T-helper 22 cell (primary cell): ENCODE data around the gene MYH11.
"Not testable (repeated sequence)": the region's sequence is repeated elsewhere in the genome, so short reads cannot be mapped to it uniquely, and the experiment has no call there.

Source experiments
- DNase-seq: peaks from one replicate; pipeline ENCODE4 v3.0.0-alpha.2; 2020; ENCODE audit warnings: low read depth

MYH11 gene

DNA sequence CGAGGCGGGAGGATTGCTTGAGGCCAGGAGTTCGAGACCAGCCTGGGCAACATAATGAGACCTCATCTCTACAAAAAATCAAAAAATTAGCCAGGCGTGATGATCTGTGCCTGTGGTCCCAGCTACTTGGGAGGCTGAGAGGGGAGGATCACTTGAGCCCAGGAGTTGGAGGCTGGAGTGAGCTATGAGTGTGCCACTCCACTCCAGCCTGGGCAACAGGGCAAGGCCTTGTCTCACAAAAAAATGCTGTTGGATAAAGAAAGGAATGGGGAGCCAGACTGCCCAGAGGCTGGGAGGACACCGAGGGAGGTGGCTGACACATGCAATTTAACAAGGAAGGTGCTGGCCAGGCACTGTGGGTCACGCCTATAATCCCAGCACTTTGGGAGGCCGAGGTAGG, 47.5 kb downstream of the MYH11 start:
- DNase-seq = not testable (repeated sequence)

DNA sequence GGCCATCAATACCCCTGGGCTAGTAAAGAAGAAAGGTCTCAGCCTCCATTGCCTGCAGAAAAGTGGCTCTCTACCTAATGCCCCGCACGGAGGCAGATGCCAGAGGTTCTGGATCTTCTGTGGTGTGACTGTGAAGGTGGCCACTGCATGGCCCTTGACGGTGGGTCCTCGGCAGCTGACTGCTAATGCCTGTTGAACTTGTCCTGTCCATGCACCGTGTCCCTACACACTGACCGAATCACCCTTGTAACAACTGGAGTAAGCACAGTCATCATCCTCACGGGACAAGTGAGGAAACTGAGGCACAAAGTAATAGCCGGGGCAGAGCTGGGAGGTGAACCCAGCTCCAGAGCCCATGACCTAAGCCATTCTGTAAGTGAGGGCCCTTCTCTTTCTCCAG, 48.8 kb downstream of the MYH11 start:
- DNase-seq = no peak

DNA sequence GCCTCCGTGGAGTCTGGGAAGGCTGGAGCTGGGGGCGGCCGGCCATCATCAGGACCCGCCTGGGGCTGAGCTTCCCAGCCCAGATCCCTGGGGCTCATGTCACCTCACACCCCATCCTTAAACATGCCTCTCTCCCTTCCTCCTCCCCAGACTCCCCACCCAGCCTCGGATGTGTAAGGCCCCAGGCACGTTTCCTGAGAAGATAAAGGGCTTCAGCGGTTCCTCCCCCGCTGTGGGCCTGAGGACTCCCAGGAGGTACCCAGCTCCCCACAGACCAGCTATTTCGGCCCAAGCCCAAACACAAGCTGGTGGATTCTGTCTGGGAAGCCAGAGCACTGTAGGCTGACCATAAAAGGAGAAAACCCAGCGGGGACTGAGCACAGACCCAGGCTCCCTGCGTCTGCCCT, 49.2 kb downstream of the MYH11 start:
- no peak for DNase-seq

DNA sequence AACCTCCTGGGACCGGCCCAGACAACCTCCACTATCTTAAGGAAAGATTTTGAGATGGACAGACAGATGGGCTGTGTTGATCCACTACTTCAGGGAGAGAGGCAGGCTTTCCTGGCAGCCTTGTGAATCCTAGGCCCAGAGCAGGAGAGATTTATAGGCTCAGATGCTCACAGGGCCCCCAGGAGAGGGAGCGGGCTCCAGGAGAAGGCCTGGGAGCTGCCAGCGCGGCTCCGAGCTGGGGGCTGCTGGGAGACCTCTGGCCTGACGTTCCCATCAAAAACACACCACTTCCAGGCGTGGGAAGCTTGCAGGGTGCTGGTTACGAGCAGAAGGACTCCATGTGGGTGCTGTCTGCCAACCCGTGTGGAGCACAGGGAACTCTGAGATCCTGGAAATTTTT, 53.2 kb downstream of the MYH11 start:
- DNase-seq = no peak

DNA sequence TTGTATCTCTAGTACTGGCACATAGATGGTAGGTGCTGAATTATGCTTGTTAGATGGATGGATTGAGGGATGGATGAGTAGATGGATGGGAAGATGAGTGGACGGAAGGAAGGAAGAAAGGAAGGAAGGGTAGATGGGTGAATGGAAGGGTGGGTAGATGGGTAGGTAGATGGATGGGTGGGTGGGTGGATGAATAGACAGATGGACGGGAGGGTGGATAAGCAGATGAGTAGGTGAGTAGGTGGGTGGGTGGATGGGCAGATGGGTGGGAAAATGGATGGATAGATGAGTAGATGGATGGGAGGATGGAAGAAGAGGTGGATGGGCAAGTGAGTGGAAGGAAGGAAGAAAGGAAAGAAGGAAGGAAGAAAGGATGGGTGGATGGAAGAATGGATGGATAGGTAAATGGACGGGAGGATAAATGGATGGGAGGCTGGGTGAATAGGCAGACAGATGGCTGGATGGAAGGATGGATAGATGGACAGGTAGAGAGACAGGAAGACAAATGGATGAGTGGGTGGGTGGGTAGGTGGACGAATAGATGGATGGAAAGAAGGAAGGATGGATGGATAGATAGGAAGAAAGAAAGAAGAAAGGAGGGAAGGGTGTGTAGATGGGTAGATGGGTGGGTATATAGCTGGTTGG, 56.9 kb downstream of the MYH11 start:
- DNase-seq = no peak

DNA sequence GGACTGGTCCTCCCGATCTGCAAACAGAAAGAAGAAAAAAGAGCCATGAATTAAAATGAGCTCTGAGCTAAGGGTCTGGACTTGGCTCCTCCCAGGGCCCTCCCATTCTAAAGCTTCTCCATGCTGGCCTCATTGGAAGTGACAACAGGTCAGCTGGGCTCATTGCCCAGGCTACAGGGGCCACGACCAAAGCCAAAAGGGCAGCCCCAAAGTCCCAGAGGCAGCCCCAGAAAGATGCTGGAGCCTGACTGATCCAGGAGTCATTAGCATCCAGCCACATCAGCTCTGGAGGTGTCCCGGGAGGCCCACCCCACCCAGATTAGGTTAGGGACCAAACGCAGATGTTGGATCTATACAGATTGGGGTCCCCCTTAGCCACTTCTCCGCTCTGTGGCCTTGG, 58.2 kb downstream of the MYH11 start:
- no peak for DNase-seq

DNA sequence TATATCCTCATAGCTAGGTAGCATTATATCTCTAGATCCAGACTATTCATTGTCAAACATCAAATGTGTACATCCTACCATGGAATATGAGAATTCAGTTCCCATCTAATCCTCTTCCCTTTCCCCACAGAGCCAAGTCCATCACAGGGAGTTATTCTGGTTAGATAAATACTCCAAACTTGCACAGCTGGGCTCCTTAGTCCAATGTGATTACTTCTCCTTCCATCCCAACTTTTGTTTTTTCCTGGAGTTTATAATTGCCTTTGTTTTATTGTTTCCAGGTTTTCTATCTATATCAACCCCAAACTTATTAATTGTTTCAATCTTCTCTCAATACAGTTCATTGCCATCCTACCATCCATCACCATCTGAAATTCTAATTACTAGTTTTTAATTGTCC, 59.9 kb downstream of the MYH11 start:
- no peak for DNase-seq

DNA sequence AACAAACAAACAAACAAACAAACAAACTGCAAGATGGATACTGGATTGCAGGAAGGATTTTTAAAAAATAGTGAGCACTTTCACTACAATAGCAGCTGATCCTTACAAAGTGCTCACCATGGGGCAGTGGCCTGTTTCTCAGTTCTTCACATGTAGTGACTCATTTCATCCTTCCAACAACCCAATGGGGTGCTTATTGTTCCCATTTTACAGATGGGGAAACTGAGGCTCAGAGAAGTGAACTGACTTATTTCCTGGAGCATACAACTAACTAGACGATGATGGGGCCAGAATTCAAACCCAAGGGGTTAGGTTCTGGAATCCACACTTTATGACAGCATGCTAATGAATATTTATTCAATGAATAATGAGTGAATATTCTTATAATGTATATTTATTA, 61.2 kb downstream of the MYH11 start:
- no peak for DNase-seq

DNA sequence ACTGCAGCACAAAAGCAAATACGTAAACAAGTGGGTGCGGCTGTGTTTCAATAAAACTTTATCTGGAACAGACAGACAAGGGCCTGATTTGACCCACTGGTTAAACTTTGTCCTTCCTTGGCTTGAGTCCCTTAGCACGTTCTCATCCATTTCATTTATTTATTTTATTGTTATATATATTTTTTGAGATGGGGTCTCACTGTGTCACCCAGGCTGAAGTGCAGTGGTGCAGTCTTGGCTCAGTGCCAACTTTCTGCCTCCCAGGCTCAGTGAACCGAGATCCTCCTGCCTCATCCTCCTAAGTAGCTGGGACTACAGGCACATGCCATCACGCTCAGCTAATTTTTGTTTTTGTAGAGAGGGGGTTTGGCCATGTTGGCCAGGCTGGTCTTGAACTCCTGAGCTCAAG, 64.3 kb downstream of the MYH11 start:
- no peak for DNase-seq

DNA sequence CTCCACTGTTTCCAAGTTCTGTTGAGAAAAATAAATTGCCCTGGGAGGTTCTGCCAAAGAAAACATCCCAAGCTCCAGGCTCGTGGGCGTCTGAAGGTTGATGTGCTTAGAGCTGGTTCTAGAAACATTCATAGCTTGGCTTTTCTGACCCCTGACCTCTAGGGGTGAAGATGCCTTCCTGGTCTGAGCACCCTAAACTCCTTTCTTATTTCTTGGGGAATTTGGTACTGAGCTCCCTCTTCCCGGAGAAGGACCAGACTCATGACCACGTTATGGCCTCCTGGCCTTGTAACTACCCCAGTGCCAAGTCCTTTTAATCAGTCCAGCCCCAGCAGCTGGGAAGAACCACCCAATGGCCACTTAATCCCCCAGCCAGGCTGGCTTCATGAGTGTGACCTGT, 66.4 kb downstream of the MYH11 start:
- DNase-seq = no peak

DNA sequence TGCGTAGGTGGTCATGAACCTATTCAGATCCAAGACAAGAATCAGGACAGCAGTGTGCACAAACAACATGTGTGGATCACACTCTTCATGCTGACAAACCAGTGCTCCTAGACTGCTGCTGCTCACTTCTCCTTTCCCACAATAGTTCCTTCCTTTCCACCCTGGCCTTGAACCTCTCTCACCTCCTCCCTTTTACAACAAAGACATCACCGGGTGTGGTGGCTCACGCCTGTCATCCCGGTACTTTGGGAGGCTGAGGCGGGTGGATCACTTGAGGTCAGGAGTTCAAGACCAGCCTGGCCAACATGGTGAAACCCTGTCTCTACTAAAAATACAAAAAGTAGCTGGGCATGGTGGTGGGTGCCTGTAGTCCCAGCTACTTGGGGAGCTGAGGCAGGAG, 67.0 kb downstream of the MYH11 start:
- DNase-seq = not testable (repeated sequence)

DNA sequence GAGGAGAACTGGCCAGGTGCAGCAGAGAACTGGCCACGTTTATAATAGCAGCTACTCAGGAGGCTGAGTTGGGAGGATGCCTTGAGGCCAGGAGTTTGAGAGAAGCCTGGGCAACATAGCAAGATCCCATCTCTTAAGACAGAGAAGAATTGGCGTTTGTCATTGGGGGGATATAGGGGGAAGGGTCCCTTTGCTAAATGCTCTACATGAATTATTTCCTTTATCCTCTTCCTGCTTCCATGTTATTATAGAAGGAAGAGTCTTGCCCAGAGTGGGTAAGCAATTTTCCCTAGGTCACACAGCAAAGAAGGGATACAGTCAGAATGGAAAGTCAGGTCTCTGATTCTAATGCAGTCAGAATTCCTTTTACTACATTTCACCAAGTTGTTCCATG, 68.0 kb downstream of the MYH11 start:
- no peak for DNase-seq

DNA sequence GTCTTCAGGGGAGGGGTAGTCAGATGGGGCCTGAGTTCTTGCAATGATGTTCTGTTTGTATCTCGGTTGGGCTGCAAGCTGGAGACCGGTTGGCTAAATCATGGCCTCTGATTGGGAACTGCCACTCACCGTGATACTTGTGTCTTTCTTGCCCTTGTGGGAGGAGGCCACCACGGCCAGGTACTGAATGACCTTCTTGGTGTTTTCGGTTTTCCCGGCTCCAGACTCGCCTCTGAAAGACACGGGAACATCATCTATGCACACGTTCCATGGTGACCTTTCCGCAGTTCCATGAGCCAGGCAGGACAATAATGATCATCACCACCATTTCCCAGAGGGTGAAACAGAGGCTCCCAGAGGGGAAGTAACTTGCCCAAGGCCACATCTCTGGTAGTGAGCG, 70.3 kb downstream of the MYH11 start:
- DNase-seq = no peak

DNA sequence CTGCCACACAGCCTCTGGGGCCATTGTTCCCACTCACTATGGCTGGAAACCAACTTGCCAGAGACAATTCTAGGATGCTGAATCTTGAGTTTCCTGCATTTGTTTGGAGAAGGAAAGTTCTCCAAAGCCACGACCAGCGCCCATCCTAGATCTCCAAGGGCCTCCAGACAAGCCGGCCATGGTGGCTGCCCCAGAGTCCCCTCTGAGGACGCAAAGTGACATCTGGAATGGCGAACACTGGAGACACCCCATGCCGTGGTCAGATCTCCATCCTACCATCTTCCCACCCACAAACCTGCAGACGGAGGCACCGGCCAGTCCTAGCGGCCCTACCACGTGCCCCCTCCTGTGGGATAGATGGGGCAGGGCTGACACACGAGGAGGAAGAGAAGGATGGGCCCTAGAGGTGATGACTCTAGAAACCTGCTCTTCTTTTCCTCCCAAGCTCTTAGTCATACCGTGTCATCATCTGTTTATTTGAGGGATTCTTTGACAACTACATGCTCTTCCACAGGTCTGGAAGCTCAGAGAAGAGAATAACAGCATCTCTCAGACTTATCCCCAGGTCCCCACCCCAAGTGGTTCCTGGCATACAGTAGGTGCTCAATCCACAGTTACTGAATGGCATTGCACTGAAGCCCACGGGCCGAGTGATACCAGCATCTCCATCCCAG, 71.3 kb downstream of the MYH11 start:
- no peak for DNase-seq

DNA sequence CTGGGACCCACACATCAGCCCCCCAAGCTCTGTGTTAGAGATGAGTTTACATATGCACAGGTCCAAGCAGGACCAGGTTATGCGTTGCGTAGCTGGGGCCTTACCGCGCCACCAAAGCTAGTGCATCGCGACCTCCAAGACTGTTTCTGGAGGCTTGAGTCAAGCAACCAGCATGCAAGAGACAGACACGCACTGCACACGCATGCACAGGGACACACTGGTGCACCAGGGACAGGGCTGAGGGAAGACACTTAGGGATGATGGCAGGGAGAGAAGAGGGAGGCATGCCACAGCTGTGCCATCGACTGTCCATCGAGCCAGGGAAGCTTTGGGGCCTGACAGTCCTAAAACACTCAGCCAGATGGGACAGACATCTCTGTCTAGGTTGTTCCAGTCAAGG, 72.8 kb downstream of the MYH11 start:
- DNase-seq = no peak

DNA sequence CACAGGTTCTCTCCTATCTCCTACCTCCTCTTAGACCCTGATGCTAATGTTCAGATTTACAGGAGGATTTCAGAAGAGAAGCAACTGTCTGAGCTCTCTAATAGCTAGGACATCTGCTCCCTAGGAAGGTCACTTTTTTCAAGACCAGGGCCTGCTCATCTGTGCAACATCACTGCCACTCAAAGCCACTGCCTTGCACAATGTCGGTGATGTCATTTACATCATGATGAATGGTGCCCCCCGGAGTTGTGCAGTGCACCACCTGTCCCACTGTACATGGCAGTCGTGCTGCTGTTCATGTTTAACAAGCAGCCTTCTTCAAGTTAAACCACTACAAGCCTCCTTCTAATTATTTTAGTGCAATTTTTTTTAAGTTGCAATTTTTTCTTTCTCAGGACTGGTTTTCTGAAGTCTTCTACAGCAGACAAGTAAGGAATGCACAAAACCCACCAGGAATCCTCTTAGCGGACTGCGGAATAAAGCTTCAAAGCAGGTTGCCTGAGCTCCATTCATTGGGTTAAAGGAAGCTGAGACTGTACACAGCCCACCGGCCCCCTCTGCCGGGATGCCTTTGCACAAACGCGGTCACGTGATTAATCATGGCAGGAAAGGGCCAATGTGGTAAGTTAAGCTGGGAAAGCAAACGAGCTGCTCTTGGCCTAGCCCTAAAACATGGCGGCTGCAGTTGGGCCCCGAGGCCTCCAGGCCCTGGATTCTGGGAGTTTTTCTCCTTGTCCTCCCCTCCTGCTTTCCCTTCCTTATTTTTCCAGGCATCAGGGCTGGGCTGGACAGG, 74.1 kb downstream of the MYH11 start:
- no peak for DNase-seq

DNA sequence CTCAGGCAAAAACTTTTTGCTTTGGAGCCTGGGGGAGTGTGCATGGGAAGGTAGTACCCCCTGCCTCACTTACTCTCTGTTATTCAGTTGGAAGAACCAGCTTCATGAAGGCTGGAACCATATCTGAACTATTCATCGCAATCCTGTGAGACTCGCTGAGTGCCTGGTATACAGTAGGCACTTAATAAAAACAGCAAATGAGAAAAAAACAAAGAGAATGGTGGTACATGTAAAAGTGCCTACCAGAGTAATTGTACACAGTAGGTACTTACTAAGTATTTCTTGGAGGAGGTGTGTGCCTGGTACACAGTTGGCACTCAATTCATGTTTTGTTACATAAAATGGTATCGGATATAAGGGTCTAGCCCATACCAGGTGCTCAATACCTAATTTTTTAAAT, 75.2 kb downstream of the MYH11 start:
- no peak for DNase-seq

DNA sequence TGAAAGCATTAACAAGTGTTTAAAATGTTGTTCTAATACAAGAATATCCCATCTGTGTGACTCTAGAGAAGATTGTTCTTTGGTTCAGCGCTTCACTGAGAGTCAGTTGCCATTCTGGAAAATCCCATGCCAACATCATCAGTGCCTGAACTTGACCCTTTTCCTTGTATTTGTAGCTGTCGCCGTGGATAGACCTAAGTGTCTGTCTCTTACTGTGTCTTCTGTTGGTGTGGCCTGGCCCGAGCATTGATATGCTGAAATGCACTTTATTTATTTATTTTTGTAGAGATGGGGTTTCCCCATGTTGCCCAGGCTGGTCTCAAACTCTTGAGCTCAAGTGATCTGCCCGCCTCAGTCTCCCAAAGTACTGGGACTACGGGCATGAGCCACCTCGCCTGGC, 76.0 kb downstream of the MYH11 start:
- DNase-seq = no peak

DNA sequence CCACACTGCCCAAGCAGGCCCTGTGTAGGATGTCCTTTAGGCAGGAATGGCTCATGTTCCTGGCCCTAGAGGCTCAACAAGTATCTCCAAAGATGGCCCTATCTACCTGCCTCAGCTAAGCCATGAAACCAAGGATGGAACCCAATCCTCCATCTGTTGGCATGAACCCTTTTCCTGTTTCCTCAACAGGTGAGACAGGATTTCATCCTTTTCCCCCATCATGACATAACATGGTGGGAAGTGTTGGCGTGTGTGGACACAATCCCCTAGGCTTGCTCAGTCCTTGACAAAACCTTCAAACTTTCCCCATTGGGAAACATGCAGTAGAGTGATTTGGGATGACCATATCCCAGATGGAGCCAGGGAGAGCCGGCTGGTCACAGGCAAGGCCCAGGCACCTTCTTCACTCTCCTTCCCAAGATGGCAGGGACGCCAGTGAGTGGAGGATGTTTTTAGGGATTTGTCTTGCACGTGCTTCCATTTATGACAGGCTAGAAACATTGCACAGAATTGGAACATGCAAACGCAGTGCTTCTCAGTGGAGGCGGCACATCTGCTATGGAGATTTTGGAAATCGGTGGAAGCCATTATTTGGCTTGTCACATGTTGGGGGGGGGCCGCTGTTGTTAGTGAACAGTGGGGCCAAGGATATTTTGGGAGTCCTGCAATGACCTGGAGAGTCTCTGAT, 77.0 kb downstream of the MYH11 start:
- DNase-seq = no peak

DNA sequence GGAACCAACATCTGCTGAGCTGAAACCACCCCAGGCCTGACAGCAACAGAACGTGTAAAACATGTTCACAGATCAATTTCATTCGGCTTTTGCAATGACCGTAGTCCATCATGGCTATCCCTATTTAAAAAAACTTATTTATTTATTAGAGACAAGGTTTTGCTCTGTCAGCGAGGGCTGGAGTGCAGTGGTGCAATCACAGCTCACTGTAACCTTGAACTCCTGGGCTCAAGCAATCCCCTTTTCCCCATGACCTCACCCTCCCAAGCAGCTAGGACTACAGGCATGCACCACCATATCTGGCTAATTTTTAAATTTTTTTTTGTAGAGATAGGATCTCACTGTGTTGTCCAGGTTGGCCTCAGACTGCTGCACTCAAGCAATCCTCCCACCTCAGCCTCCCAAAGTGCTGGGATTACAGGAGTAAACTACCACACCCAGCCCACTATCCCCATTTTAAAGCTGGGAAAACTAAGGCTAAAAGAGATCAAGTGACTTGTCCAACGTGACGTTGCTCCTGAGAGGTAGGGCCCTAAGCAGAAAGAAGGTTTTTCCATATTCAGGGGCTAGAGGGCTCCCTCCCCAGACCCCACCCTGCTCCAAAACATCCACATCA, 77.7 kb downstream of the MYH11 start:
- DNase-seq = no peak

DNA sequence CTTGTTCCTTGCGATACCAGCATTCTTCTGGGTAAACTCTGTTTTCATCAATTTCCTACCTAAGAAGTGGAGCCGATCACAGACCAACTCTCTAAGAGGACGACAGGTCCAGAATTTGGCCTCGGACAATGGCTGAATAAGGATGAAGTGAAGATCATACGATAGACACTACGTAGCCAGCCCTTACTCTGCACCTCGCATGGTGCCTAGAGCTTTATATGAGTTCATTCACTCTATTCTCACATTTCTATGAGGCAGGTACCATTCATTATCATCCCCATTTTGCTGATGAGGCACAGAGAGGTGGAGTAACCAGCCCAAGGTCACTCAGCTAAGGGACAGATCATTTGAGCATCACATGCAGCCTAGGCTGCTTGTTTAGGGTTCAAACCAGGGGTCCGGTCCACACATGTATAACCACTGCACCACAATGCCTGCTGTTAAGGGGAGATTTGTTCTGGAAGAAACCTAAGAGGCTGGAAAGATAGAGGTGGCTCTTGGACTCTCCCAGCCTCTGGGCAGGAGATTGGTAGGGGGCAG, 78.6 kb downstream of the MYH11 start:
- no peak for DNase-seq
